ENCODE data around the gene PRR36.

GRCh38 chr19:7848779-7849457 lies 25.3 kb downstream of the PRR36 start:
- TF ChIP-seq POLR2A (IDR thresholded peaks at IDR 0.05): no peak
- TF ChIP-seq CTCF (IDR thresholded peaks at IDR 0.05 in 8 of 11, conservative IDR thresholded peaks at IDR 0.05 in 3 of 11): no peak
